NK-92 (cell line): ENCODE results near the gene TRAF4.
A peak's percentile ranks its signal among the peaks of the same experiment; 100 is the strongest.

Experiments used
- DNase-seq: peaks from one replicate; lab custom pipeline; 2025; ENCODE audit not compliant: unreplicated experiment; lab: John Stamatoyannopoulos, UW

The TRAF4 gene

DNA sequence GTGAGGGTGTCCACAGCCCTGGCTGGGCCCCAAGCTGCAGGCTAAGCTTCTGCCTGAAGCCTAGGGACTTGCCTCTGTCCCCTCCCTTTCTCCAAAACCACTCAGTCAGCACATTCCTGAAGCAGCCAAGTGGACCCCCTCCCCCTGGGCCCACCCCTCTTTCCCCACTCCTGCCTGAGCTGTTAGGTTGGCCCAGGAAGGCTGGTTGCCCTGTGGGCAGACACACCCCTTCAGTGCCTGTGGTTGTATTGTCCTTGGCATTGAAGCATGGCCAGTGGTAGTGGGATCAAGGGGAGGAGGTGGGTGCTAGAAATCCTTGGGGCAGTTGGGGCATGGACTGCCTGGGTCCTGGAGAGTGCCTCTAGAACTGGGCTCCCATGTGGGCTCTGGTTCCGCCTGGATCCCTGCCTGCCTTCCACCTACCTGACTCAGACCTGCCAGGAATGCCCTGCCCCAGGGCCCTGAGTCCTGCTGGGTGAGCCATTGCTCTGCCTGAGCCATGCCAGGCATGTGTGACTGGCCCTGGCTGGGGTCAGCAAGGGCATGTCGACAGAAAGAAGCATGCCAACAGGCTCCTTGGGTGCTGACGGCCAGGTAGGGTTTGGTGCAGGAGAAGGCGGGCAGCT lies 2.1 kb downstream of the TRAF4 start:
- no peak for DNase-seq

GRCh38 chr17:28746611-28747050 lies 2.8 kb downstream of the TRAF4 start:
- no peak for DNase-seq

- no peak for DNase-seq
Observed at GRCh38 chr17:28747051-28747691, 3.4 kb downstream of the TRAF4 start.

- DNase-seq = no peak
Observed at GRCh38 chr17:28747801-28748750, 4.3 kb downstream of the TRAF4 start.

DNA sequence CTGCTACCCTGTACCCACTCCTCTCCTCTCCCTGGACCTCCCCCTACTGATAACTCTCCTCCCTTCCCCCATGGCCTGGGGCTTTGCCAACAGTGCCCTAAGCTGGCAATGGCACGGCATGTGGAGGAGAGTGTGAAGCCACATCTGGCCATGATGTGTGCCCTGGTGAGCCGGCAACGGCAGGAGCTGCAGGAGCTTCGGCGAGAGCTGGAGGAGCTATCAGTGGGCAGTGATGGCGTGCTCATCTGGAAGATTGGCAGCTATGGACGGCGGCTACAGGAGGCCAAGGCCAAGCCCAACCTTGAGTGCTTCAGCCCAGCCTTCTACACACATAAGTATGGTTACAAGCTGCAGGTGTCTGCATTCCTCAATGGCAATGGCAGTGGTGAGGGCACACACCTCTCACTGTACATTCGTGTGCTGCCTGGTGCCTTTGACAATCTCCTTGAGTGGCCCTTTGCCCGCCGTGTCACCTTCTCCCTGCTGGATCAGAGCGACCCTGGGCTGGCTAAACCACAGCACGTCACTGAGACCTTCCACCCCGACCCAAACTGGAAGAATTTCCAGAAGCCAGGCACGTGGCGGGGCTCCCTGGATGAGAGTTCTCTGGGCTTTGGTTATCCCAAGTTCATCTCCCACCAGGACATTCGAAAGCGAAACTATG lies 5.2 kb downstream of the TRAF4 start:
- no peak for DNase-seq

- DNase-seq = no peak
Observed at GRCh38 chr17:28749516-28750177, 5.8 kb downstream of the TRAF4 start.

- peak; percentile 18 for DNase-seq
Observed at GRCh38 chr17:28750178-28751047, 6.6 kb downstream of the TRAF4 start.

DNA sequence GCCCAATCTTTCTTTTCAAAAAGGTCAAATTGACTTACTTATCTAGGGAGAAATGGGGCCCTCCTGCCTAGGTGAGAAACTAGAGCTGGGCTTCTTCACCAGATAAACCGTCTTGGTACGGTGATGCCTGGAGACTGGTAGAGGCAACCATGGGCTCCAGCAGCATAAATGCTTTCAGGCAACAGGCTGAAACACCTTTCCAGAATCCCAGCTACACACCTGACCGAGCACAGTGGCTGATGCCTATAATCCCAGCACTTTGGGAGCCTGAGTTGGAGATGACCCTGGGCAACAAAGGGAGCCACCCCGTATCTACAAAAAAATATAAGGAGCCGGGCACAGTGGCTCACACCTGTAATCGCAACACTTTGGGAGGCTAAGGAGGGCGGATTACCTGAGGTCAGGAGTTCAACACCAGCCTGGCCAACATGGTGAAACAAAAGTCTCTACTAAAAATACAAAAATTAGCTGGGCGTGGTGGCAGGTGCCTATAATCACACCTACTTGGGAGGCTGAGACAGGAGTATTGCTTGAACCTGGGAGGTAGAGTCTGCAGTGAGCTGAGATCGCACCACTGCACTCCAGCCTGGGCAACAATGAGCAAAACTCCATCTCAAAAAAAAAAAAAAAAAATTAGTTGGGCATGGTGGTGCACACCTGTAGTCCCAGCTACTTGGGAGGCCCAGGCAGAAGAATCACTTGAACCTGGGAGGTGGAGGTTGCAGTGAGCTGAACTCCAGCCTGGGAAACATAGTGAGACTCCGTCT lies 8.0 kb downstream of the TRAF4 start:
- no peak for DNase-seq

GRCh38 chr17:28755486-28755885 lies 11.7 kb downstream of the TRAF4 start:
- no peak for DNase-seq

GRCh38 chr17:28756049-28756804 lies 12.4 kb downstream of the TRAF4 start:
- no peak for DNase-seq

GRCh38 chr17:28758411-28759121 lies 14.8 kb downstream of the TRAF4 start:
- DNase-seq = no peak

DNA sequence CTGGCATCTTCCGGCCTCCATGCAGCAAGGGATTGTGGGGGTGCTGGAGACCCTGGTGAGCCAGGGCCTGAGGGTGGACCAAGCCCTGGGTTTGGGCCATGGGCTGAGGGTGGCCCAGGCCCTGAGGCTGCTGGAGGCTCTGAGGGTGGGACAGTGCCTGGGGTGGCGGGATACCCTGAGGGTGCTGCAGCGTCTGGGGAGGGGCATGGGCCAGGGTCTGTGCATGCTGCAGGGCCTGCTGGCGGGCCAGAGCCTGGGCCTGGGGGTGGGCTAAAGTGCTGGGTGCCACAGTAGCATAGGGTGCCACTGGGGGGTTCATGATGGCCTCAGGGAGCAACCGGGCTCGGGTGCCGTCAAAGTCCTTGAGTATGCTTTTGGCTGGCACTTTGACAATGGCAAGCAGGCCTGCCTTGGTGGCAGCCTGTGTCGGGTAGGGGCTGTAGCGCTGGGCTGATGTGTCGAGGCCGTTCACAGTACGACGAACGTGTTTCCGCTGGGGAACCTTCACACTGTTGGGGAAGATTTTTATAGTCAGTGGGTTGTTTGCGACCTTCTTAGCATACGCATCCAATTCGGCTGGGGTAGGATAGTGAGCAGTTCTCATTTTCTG lies 15.6 kb downstream of the TRAF4 start:
- no peak for DNase-seq

DNA sequence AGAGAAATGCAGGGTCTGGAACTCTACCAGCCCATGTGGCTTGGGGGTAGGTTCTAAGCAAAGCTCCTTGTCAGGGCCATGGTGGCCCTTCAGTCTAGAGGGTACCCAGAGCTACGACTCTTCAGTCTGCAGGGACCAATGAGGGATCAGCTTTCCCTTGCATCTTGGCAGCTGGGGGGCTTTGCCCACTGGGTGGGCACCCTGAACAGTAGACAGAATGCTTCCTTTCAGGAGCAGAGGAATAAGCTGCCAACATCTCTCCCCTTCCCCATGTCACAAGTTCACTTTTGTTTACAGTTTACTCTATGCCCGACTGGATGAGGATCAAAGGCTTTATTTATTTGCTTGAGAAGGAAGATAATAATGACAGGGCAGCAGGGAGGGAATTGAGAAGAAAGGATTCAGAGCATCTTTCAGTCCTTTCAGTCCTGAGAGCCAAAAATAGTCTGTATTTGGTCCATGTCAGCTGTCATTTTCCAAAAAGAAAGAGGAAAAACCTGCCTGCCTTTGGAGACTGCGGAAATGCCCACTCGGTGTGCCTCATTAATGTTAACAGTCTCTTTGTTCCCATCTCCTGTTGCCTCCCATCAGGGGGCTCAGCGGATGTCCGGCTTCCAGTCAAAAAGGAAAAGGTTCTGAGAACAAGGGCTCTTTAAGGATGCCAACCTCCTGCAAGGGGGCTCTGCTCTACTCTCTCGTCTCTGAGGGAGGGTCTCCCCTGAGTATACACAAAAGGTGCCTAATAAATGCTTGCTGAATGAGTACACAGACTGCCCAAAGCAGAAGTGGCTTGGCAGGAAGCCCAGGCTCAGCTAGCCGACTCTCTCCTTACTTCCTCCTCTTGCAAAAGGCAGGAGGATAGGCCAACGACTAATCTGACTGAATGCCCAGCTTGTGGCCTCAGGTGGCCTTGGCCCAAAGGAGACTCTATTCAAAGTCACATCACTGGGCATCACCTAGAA lies 17.1 kb downstream of the TRAF4 start:
- DNase-seq = no peak

- no peak for DNase-seq
Observed at GRCh38 chr17:28763137-28763799, 19.5 kb downstream of the TRAF4 start.

GRCh38 chr17:28763804-28764266 lies 20.0 kb downstream of the TRAF4 start:
- DNase-seq = no peak
